ENCODE data around the gene VAT1. TPM values are rescaled to one million over a fixed set of nuclear protein-coding genes. Genes with fewer than 3 reads are reported as not detected.
A peak's percentile ranks its signal among the peaks of the same experiment; 100 is the strongest.

Gene VAT1
- total and polyA plus RNA-seq, 2 of the 13 experiments (the other 11 are each of a cell fraction or from before 2014, with no cell fraction given), result 143 to 205 TPM

GRCh38 chr17:43020789-43021740 lies 1.1 kb downstream of the VAT1 start (continued):
- no peak for TF ChIP-seq GLMP (CRISPR knock-in tag; IDR thresholded peaks at IDR 0.05; ENCODE audit: borderline replicate concordance)
- TF ChIP-seq NFRKB (IDR thresholded peaks at IDR 0.05), result no peak
- no peak for TF ChIP-seq ZFP1 (CRISPR knock-in tag; IDR thresholded peaks at IDR 0.05)
- peak; percentile 81 for TF ChIP-seq ATF3 (CRISPR knock-in tag; IDR thresholded peaks at IDR 0.05)
- TF ChIP-seq DRAP1 (CRISPR knock-in tag; IDR thresholded peaks at IDR 0.05), result no peak; the same call in 1 of the 2 replicates
- TF ChIP-seq ZNF431 (CRISPR knock-in tag; IDR thresholded peaks at IDR 0.05; ENCODE audit: borderline replicate concordance, low read depth), result peak; percentile 81; the same call in 1 of the 2 replicates
- no peak for TF ChIP-seq FOSL1 (CRISPR knock-in tag; IDR thresholded peaks at IDR 0.05; ENCODE audit: borderline replicate concordance)
- TF ChIP-seq FOXA1 (IDR thresholded peaks at IDR 0.05), result no peak
- no peak for TF ChIP-seq FOXA1 (CRISPR knock-in tag; IDR thresholded peaks at IDR 0.05)
- TF ChIP-seq FOXA3 (CRISPR knock-in tag; IDR thresholded peaks at IDR 0.05), result peak; percentile 24; the same call in 1 of the 2 replicates
- TF ChIP-seq CREBL2 (CRISPR knock-in tag; IDR thresholded peaks at IDR 0.05; ENCODE audit: borderline replicate concordance), result no peak
- 0 out of 2 replicates have a peak, but pooled peaks have one; percentile 64 for TF ChIP-seq ZNF616 (CRISPR knock-in tag; IDR thresholded peaks at IDR 0.05; ENCODE audit: low read depth)
- TF ChIP-seq DPF2 (CRISPR knock-in tag; IDR thresholded peaks at IDR 0.05; ENCODE audit: borderline replicate concordance, low read depth), result no peak
- TF ChIP-seq SALL1 (CRISPR knock-in tag; IDR thresholded peaks at IDR 0.05), result no peak; the same call in 1 of the 2 replicates
- no peak for TF ChIP-seq ZNF83 (CRISPR knock-in tag; IDR thresholded peaks at IDR 0.05; ENCODE audit: borderline replicate concordance)
- peak; percentile 16 for TF ChIP-seq IKZF4 (CRISPR knock-in tag; IDR thresholded peaks at IDR 0.05; ENCODE audit: borderline replicate concordance, low read depth, not compliant biosample characterization)
- peak; percentile 59; the same call in 1 of the 2 replicates for TF ChIP-seq ZNF430 (CRISPR knock-in tag; IDR thresholded peaks at IDR 0.05)
- peak; percentile 76 for TF ChIP-seq ZBTB38 (CRISPR knock-in tag; IDR thresholded peaks at IDR 0.05)
- TF ChIP-seq MTF2 (CRISPR knock-in tag; IDR thresholded peaks at IDR 0.05; ENCODE audit: borderline replicate concordance), result peak; percentile 72; the same call in 1 of the 2 replicates
- no peak for TF ChIP-seq TRIM24 (CRISPR knock-in tag; IDR thresholded peaks at IDR 0.05)
- 0 out of 2 replicates have a peak, but pooled peaks have one; percentile 28 for TF ChIP-seq MXD3 (CRISPR knock-in tag; IDR thresholded peaks at IDR 0.05)
- TF ChIP-seq ZNF574 (CRISPR knock-in tag; IDR thresholded peaks at IDR 0.05), result 0 out of 2 replicates have a peak, but pooled peaks have one; percentile 5
- TF ChIP-seq ZNF572 (CRISPR knock-in tag; IDR thresholded peaks at IDR 0.05), result no peak
